ENCODE data around the gene NCAM1.

Gene NCAM1

DNA sequence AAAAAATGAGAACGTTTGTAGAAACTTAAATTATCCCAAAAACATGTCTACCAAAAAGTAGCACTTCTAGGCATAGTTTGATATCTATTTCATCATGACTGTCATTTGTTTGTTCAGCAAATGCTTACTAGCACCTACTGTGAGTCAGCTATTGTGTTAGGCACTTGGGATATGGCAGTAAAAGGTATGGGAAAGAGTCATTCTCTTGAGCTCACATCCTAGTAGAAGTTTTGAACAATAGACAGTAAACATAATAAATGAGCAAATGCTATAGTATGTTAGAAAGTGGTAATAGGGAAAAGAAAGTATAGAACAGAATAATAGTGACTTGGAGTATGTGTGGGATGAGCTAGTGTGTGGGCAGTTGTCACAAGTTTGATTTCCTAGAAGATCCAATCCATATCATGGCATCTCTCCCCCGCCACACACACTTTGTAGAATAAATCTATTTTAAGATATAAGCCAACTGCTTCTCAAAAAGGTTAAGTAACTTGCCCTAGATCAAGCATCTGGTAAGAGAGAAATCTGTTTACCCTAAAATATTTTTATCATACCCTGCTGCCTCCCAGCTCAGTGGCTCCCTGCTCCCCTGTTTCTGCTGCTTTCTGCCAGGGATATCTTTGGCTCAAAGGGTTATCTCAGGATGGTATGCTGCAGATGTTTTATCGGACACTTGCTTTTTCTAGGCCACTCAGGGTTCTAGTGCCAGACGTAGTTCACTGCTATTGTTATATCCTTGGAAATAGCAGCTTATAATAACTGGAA lies 129.7 kb downstream of the NCAM1 start:
- TF ChIP-seq CEBPB (IDR thresholded peaks at IDR 0.05), result no peak
- TF ChIP-seq ZBTB7A (IDR thresholded peaks at IDR 0.05; ENCODE audit: low read depth), result no peak
- TF ChIP-seq, protein P1, sequence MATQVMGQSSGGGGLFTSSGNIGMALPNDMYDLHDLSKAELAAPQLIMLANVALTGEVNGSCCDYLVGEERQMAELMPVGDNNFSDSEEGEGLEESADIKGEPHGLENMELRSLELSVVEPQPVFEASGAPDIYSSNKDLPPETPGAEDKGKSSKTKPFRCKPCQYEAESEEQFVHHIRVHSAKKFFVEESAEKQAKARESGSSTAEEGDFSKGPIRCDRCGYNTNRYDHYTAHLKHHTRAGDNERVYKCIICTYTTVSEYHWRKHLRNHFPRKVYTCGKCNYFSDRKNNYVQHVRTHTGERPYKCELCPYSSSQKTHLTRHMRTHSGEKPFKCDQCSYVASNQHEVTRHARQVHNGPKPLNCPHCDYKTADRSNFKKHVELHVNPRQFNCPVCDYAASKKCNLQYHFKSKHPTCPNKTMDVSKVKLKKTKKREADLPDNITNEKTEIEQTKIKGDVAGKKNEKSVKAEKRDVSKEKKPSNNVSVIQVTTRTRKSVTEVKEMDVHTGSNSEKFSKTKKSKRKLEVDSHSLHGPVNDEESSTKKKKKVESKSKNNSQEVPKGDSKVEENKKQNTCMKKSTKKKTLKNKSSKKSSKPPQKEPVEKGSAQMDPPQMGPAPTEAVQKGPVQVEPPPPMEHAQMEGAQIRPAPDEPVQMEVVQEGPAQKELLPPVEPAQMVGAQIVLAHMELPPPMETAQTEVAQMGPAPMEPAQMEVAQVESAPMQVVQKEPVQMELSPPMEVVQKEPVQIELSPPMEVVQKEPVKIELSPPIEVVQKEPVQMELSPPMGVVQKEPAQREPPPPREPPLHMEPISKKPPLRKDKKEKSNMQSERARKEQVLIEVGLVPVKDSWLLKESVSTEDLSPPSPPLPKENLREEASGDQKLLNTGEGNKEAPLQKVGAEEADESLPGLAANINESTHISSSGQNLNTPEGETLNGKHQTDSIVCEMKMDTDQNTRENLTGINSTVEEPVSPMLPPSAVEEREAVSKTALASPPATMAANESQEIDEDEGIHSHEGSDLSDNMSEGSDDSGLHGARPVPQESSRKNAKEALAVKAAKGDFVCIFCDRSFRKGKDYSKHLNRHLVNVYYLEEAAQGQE (IDR thresholded peaks at IDR 0.05; ENCODE audit: low read depth), result no peak
- TF ChIP-seq EP300 (IDR thresholded peaks at IDR 0.05; ENCODE audit: borderline replicate concordance), result no peak
- TF ChIP-seq, protein P2, sequence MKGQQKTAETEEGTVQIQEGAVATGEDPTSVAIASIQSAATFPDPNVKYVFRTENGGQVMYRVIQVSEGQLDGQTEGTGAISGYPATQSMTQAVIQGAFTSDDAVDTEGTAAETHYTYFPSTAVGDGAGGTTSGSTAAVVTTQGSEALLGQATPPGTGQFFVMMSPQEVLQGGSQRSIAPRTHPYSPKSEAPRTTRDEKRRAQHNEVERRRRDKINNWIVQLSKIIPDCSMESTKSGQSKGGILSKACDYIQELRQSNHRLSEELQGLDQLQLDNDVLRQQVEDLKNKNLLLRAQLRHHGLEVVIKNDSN (IDR thresholded peaks at IDR 0.05), result no peak

DNA sequence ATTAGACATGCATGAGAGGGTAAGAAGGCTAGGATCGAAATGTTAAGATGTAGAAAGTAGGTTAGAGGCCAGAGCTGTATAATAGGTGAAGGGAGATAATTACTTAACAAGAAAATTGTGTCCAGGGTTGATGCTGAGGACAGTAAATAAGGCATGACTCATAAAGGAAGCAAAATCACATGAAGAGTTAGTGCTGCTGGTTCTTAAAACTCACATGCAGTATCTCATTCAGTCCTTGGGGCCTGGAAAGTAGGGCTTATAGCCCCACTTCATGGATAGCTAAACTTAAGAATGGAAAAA lies 130.2 kb downstream of the NCAM1 start:
- TF ChIP-seq, protein P2 (IDR thresholded peaks at IDR 0.05), result no peak
- TF ChIP-seq CEBPB (IDR thresholded peaks at IDR 0.05) (no peak), EP300 (IDR thresholded peaks at IDR 0.05; ENCODE audit: borderline replicate concordance) (no peak), YY1 (IDR thresholded peaks at IDR 0.05; ENCODE audit: low read depth) (no peak), EGR1 (IDR thresholded peaks at IDR 0.05) (no peak), TEAD4 (IDR thresholded peaks at IDR 0.05) (no peak), TCF12 (IDR thresholded peaks at IDR 0.05; ENCODE audit: low read depth) (no peak), CREB1 (IDR thresholded peaks at IDR 0.05; ENCODE audit: low read depth) (no peak)
- TF ChIP-seq, protein P1 (IDR thresholded peaks at IDR 0.05; ENCODE audit: low read depth), result no peak

DNA sequence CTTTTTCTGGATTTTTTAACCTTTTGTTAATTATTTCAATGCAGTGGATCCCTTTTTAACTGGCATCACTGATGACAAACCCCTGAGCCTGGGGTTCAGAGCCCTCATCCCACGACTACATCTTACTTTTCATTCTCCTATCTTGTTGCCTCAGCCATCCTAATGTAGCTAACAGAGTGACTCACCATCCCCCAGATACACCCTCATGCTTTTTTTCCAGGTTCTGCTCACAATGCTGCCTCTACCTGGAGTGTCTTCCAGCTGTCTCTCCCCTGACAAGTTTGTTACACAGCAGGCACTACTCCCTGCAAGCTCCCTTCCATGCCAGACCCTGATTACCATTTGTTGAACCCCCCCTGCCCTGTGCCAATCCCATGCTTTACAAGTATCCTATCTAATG lies 135.4 kb downstream of the NCAM1 start:
- TF ChIP-seq, protein P2 (IDR thresholded peaks at IDR 0.05), result no peak
- TF ChIP-seq, protein P3, sequence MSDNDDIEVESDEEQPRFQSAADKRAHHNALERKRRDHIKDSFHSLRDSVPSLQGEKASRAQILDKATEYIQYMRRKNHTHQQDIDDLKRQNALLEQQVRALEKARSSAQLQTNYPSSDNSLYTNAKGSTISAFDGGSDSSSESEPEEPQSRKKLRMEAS (IDR thresholded peaks at IDR 0.05), result no peak
- TF ChIP-seq EP300 (IDR thresholded peaks at IDR 0.05; ENCODE audit: borderline replicate concordance) (no peak), RAD21 (IDR thresholded peaks at IDR 0.05; ENCODE audit: low read depth) (no peak)

DNA sequence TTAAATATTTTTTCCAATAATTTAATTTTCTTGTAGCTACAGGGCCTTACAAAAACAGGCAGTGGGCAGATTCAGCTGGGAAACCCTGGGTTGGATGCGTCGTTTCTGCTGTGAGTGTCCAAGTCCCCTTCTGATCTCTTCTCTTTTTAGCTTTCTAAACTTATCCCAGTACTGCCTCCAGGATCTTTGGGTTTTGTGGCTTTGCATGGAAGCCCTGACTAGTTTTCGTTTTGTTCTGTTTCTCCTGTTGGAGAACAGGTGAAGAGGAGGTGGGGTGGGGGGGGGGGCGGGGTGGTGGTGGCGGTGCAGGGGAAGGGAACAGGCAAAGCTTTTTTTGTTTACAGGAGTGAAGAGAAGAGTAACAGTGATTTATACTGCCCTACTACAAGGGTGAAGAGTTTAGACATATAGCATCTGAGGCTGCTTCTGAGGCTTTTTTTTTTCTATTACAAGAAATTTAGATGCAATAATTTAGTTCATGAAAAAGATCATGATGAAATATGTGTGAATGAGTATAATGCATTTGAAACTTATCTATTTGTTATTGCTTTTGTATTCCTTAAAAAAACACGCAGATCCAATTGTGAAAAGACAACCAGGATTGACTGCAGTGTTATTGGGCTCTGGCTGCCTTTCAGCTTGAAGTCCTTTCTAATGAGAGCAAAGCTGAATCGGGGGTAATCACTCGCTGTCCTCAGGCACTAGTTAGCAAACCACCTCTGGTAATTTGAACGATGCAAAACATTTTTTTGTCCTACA lies 142.9 kb downstream of the NCAM1 start:
- TF ChIP-seq TAF1 (IDR thresholded peaks at IDR 0.05; ENCODE audit: low read depth) (no peak), EP300 (IDR thresholded peaks at IDR 0.05; ENCODE audit: borderline replicate concordance) (no peak), FOXM1 (IDR thresholded peaks at IDR 0.05; ENCODE audit: borderline replicate concordance, low read depth) (no peak), RAD21 (IDR thresholded peaks at IDR 0.05; ENCODE audit: low read depth) (no peak), CREB1 (IDR thresholded peaks at IDR 0.05; ENCODE audit: low read depth) (no peak), TEAD4 (IDR thresholded peaks at IDR 0.05) (no peak), TCF12 (IDR thresholded peaks at IDR 0.05; ENCODE audit: low read depth) (no peak), ZBTB7A (IDR thresholded peaks at IDR 0.05; ENCODE audit: low read depth) (no peak)
- TF ChIP-seq, protein P3 (IDR thresholded peaks at IDR 0.05), result no peak
- TF ChIP-seq, protein P1 (IDR thresholded peaks at IDR 0.05; ENCODE audit: low read depth), result no peak
- TF ChIP-seq, protein P2 (IDR thresholded peaks at IDR 0.05), result no peak

Data from Ishikawa (cell line).